ENCODE results near the gene CEBPE. TPM values are rescaled to one million over a fixed set of nuclear protein-coding genes. Genes with fewer than 3 reads are reported as not detected.

CEBPE gene
- total RNA-seq, 1 experiment from 2014 or later = not detected

GRCh38 chr14:23101986-23102625, 16.9 kb downstream of the CEBPE start:
- ChIA-PET POLR2A (interaction anchor here (0.7 kb wide), 1 partner anchor 179 kb away, joined by 3 read pairs; no protein-coding TSS in a partner anchor), CTCF (interaction anchor here (3.5 kb wide), 1 partner anchor 33 kb away, joined by 18 read pairs; no protein-coding TSS in a partner anchor)
- Mint-ChIP-seq H3K9me3 (ENCODE audit: unreplicated experiment) (no peaks in the 10 kb centered on the region), H3K4me3 (ENCODE audit: unreplicated experiment) (no peak overlapping the region), H3K27ac (ENCODE audit: unreplicated experiment) (no peak overlapping the region), H3K27me3 (ENCODE audit: insufficient read depth, unreplicated experiment) (no peaks in the 10 kb centered on the region), H3K36me3 (ENCODE audit: insufficient read depth, unreplicated experiment) (peaks cover 19% of the 10 kb centered on the region), H3K4me1 (ENCODE audit: low read depth, unreplicated experiment) (peaks cover 18% of the 10 kb centered on the region)
- Histone ChIP-seq H3K4me1 (peaks cover 6% of the 10 kb centered on the region; the same call in 1 of the 2 replicates), H3K36me3 (ENCODE audit: control insufficient read depth, insufficient read depth, low read length) (no peaks in the 10 kb centered on the region), H3K4me3 (ENCODE audit: low read depth, low read length) (no peak overlapping the region), H3K9me3 (no peaks in the 10 kb centered on the region), H3K27me3 (replicated peaks; ENCODE audit: control insufficient read depth, insufficient read depth, low read length) (no peaks in the 10 kb centered on the region)
- intact Hi-C loops (cut with micrococcal nuclease; ENCODE audit: unreplicated experiment) = loop anchor here (5.0 kb wide), 1 partner anchor 195 kb away; no protein-coding TSS in a partner anchor
- no TSS peak for BruUV-seq (replicated peaks)
- no peak for TF ChIP-seq CTCF (IDR thresholded peaks at IDR 0.05; ENCODE audit: insufficient read depth in 1 of 2, low read depth in 1 of 2, low read length in 1 of 2, severe bottlenecking in 1 of 2, unreplicated experiment in 1 of 2)
- DNase-seq = no peak

GRCh38 chr14:23101213-23101970, 17.7 kb downstream of the CEBPE start:
- H3K4me3 ChIP-seq (ENCODE audit: low read depth, low read length) = no peak overlapping the region
- no TSS peak for BruUV-seq (replicated peaks)
- Mint-ChIP-seq H3K4me3 (ENCODE audit: unreplicated experiment) (no peak overlapping the region), H3K9me3 (ENCODE audit: unreplicated experiment) (no peaks in the 10 kb centered on the region), H3K27me3 (ENCODE audit: insufficient read depth, unreplicated experiment) (no peaks in the 10 kb centered on the region), H3K36me3 (ENCODE audit: insufficient read depth, unreplicated experiment) (peaks cover 25% of the 10 kb centered on the region), H3K4me1 (ENCODE audit: low read depth, unreplicated experiment) (peaks cover 25% of the 10 kb centered on the region), H3K27ac (ENCODE audit: unreplicated experiment) (no peak overlapping the region)
- no peaks in the 10 kb centered on the region for H3K36me3 ChIP-seq (ENCODE audit: control insufficient read depth, insufficient read depth, low read length)
- ChIA-PET POLR2A (no interaction called here), CTCF (interaction anchor here (3.5 kb wide), 1 partner anchor 33 kb away, joined by 18 read pairs; no protein-coding TSS in a partner anchor)
- TF ChIP-seq CTCF (IDR thresholded peaks at IDR 0.05; ENCODE audit: insufficient read depth in 1 of 2, low read depth in 1 of 2, low read length in 1 of 2, severe bottlenecking in 1 of 2, unreplicated experiment in 1 of 2) = no peak
- DNase-seq = no peak
- H3K9me3 ChIP-seq = no peaks in the 10 kb centered on the region
- peaks cover 6% of the 10 kb centered on the region; the same call in 1 of the 2 replicates for H3K4me1 ChIP-seq
- intact Hi-C loops (cut with micrococcal nuclease; ENCODE audit: unreplicated experiment) = loop anchor here (5.0 kb wide), 1 partner anchor 196 kb away; no protein-coding TSS in a partner anchor
- no peaks in the 10 kb centered on the region for H3K27me3 ChIP-seq (replicated peaks; ENCODE audit: control insufficient read depth, insufficient read depth, low read length)

- POLR2A ChIA-PET = interaction anchor here (0.6 kb wide), 1 partner anchor 146 kb away, joined by 4 read pairs; no protein-coding TSS in a partner anchor
- peaks cover 5% of the 10 kb centered on the region; the same call in 1 of the 2 replicates for H3K4me1 ChIP-seq
- no peak overlapping the region for H3K27ac Mint-ChIP-seq (ENCODE audit: unreplicated experiment)
- intact Hi-C loops (cut with micrococcal nuclease; ENCODE audit: unreplicated experiment) = no loop called here
- TF ChIP-seq CTCF (IDR thresholded peaks at IDR 0.05; ENCODE audit: insufficient read depth in 1 of 2, low read depth in 1 of 2, low read length in 1 of 2, severe bottlenecking in 1 of 2, unreplicated experiment in 1 of 2) = no peak
- no peak for DNase-seq
- CTCF ChIA-PET = interaction anchor here (0.7 to 3.5 kb wide), 4 partner anchors 23 to 286 kb away, joined by 3 to 18 read pairs (median 4); no protein-coding TSS in a partner anchor
- no peaks in the 10 kb centered on the region for H3K36me3 ChIP-seq (ENCODE audit: control insufficient read depth, insufficient read depth, low read length)
- no peaks in the 10 kb centered on the region for H3K27me3 ChIP-seq (replicated peaks; ENCODE audit: control insufficient read depth, insufficient read depth, low read length)
- H3K27me3 Mint-ChIP-seq (ENCODE audit: insufficient read depth, unreplicated experiment) = no peaks in the 10 kb centered on the region
- H3K4me1 Mint-ChIP-seq (ENCODE audit: low read depth, unreplicated experiment) = peaks cover 20% of the 10 kb centered on the region
- no TSS peak for BruUV-seq (replicated peaks)
- no peaks in the 10 kb centered on the region for H3K9me3 Mint-ChIP-seq (ENCODE audit: unreplicated experiment)
- no peak overlapping the region for H3K4me3 ChIP-seq (ENCODE audit: low read depth, low read length)
- no peak overlapping the region for H3K4me3 Mint-ChIP-seq (ENCODE audit: unreplicated experiment)
- H3K9me3 ChIP-seq = no peaks in the 10 kb centered on the region
- H3K36me3 Mint-ChIP-seq (ENCODE audit: insufficient read depth, unreplicated experiment) = peaks cover 25% of the 10 kb centered on the region
These were observed 19.7 kb downstream of the CEBPE start for GRCh38 chr14:23099212-23099861.
